ENCODE results near the gene SNX19. TPM values are rescaled to one million over a fixed set of nuclear protein-coding genes. Genes with fewer than 3 reads are reported as not detected.

SNX19 gene
- total RNA-seq (2014; rRNA removed; shearing (Covaris generic)) (29.0 and 30.0 TPM in 2 replicates), polyA plus RNA-seq (2016; fragmentation: Nextera tagmentation; extraction: Ambion mirVana) (5.2 and 6.6 TPM in 2 replicates)
- long read RNA-seq, partial matches to known transcripts: 0 of 5 reads
- long read RNA-seq, other reads (novel, unspliced or antisense): 3 of 5 reads

DNA sequence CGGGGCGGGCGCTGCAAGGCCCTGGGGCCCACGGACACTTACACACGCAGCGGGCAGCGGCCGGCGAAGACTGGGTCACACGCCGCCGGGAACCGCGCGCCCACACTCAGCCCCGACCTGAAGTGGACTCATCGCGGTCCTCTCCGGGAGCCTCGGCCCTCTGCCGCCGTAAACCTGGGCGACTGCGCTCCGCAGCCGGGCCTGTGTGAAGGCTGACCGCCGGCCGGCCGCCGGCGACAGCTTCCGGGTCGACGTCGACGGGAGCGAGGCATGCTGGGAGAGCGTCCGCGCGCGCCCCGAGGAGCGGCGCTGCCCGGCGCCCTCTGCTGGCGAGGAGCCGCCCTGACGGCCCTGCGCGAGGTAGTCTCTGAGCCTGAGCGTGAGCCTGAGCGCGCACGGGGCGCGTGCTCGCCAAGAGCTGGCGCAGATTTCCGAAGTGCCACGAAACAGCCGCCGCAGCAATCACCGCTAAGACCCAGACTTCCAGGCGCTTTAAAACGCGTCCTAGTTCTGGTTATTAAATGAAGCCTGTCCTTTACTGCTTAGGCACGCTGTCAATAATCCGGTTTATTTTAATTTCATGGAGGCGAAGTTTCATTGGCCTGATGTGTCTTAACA, at the start of gene SNX19:
SNX19 (minus strand) TSS at position 242 of the 618 bp plus-strand sequence. CDS start 540 bp downstream, outside the sequence.
- DNase-seq (ENCODE audit: low spot score): peak; percentile 92
- Histone ChIP-seq H3K36me3 (ENCODE audit: insufficient read depth) (no peaks in the 10 kb centered on the region), H3K4me2 (peak within 1 kb of the TSS; percentile 73), H4K20me1 (replicated peaks; ENCODE audit: insufficient read depth) (no peaks in the 10 kb centered on the region; the same call in 1 of the 2 replicates), H3K27ac (ENCODE audit: low read depth) (no peak within 1 kb of the TSS), H3K4me3 (peak within 1 kb of the TSS; percentile 93), H3K79me2 (replicated peaks; ENCODE audit: insufficient read depth) (peaks cover 11% of the 10 kb centered on the region; the same call in 1 of the 2 replicates), H3K27me3 (ENCODE audit: insufficient read depth) (peaks cover 14% of the 10 kb centered on the region), H3F3A (replicated peaks; ENCODE audit: low read depth) (no peaks in the 10 kb centered on the region), H3K9me2 (ENCODE audit: insufficient read depth) (peaks cover 10% of the 10 kb centered on the region), H2AFZ (peak within 1 kb of the TSS; percentile 98), H3K4me1 (ENCODE audit: insufficient read depth) (peaks cover 11% of the 10 kb centered on the region)
- TF ChIP-seq, protein P1, sequence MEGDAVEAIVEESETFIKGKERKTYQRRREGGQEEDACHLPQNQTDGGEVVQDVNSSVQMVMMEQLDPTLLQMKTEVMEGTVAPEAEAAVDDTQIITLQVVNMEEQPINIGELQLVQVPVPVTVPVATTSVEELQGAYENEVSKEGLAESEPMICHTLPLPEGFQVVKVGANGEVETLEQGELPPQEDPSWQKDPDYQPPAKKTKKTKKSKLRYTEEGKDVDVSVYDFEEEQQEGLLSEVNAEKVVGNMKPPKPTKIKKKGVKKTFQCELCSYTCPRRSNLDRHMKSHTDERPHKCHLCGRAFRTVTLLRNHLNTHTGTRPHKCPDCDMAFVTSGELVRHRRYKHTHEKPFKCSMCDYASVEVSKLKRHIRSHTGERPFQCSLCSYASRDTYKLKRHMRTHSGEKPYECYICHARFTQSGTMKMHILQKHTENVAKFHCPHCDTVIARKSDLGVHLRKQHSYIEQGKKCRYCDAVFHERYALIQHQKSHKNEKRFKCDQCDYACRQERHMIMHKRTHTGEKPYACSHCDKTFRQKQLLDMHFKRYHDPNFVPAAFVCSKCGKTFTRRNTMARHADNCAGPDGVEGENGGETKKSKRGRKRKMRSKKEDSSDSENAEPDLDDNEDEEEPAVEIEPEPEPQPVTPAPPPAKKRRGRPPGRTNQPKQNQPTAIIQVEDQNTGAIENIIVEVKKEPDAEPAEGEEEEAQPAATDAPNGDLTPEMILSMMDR (conservative IDR thresholded peaks at IDR 0.05; ENCODE audit: low read depth in 2 of 2): peak; percentile 63 to 89
- TF ChIP-seq POLR2AphosphoS5 (IDR thresholded peaks at IDR 0.05; ENCODE audit: low read depth) (peak; percentile 89), JUNB (IDR thresholded peaks at IDR 0.05; ENCODE audit: unreplicated experiment) (no peak), CREB1 (CRISPR knock-in tag; IDR thresholded peaks at IDR 0.05; ENCODE audit: low read depth) (peak; percentile 87), ETS1 (IDR thresholded peaks at IDR 0.05) (peak; percentile 76), EZH2phosphoT487 (IDR thresholded peaks at IDR 0.05; ENCODE audit: unreplicated experiment) (no peak)
- Mint-ChIP-seq H3K4me1 (peaks cover 22% of the 10 kb centered on the region), H3K9me3 (no peaks in the 10 kb centered on the region), H3K4me3 (peak within 1 kb of the TSS; percentile 83), H3K27ac (no peak within 1 kb of the TSS), H3K36me3 (ENCODE audit: low read depth) (peaks cover 8% of the 10 kb centered on the region), H3K27me3 (ENCODE audit: insufficient read depth, low read depth, poor library complexity) (peaks cover 29% of the 10 kb centered on the region)
- ATAC-seq: peak; percentile 95

- Histone ChIP-seq H3K36me3 (ENCODE audit: insufficient read depth) (no peaks in the 10 kb centered on the region), H3K27ac (ENCODE audit: low read depth) (no peak overlapping the region), H2AFZ (no peak overlapping the region), H3F3A (replicated peaks; ENCODE audit: low read depth) (no peaks in the 10 kb centered on the region), H3K79me2 (replicated peaks; ENCODE audit: insufficient read depth) (no peaks in the 10 kb centered on the region), H3K4me1 (ENCODE audit: insufficient read depth) (no peaks in the 10 kb centered on the region), H4K20me1 (replicated peaks; ENCODE audit: insufficient read depth) (no peaks in the 10 kb centered on the region), H3K4me2 (no peak overlapping the region), H3K9me2 (ENCODE audit: insufficient read depth) (no peaks in the 10 kb centered on the region), H3K4me3 (no peak overlapping the region), H3K27me3 (ENCODE audit: insufficient read depth) (no peaks in the 10 kb centered on the region)
- Mint-ChIP-seq H3K4me3 (no peak overlapping the region), H3K9me3 (peaks cover 14% of the 10 kb centered on the region; the same call in 2 of the 3 replicates), H3K27me3 (ENCODE audit: insufficient read depth, low read depth, poor library complexity) (peaks cover 7% of the 10 kb centered on the region), H3K4me1 (no peaks in the 10 kb centered on the region), H3K27ac (no peak overlapping the region), H3K36me3 (ENCODE audit: low read depth) (no peaks in the 10 kb centered on the region; the same call in 2 of the 3 replicates)
- no peak for DNase-seq (ENCODE audit: low spot score)
- no peak for ATAC-seq
- TF ChIP-seq, protein P1 (conservative IDR thresholded peaks at IDR 0.05; ENCODE audit: low read depth in 2 of 2): no peak
- TF ChIP-seq EZH2 (IDR thresholded peaks at IDR 0.05; ENCODE audit: low read depth, unreplicated experiment) (no peak), ZNF114 (CRISPR knock-in tag; IDR thresholded peaks at IDR 0.05) (no peak), JUNB (IDR thresholded peaks at IDR 0.05; ENCODE audit: unreplicated experiment) (no peak), ZNF331 (CRISPR knock-in tag; IDR thresholded peaks at IDR 0.05; ENCODE audit: low read depth) (no peak)
These were observed 47.9 kb upstream of the SNX19 start for GRCh38 chr11:130964058-130964792.

Data from GM23338 (cell line).